Hindlimb muscle (tissue), 1 donor: ENCODE results near the gene PPP2R5D. TPM values are rescaled to one million over a fixed set of nuclear protein-coding genes. Genes with fewer than 3 reads are reported as not detected.
A peak's percentile ranks its signal among the peaks of the same experiment; 100 is the strongest.

Experiments used
- DNase-seq: peaks from one replicate; pipeline ENCODE4 v3.0.0-alpha.2; 2013
- polyA plus RNA-seq: library from polyadenylated mRNA; unstranded; fragments of 120-200 nt; gene quantifications from one replicate; pipeline ENCODE4 v1.2.1, GENCODE V29; 2013; ENCODE audit not compliant: insufficient read length

PPP2R5D gene
- polyA plus RNA-seq, 1 donor = 47.7 TPM

GRCh38 chr6:42963855-42964605 is 20.3 kb upstream of the PPP2R5D start:
- DNase-seq = no peak

DNA sequence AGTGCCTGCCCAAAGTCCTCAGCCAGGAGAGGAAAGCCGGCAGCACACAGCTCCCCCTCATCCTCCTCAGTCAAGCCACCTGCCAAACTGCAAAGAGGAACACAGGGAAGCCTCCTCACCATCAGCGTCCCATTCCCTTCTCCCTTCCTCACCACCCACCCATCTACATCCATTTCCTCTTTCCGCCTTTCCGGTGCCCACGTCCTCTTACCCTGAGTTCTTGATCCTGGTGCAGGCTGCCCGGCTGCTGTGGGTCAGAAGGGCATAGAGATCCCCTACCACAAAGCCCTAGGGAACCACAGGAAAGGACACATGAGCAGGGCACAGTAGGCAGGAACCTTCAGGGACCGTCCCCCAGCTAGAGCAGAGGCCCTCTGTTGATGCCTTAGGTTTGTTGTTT is 17.8 kb upstream of the PPP2R5D start:
- no peak for DNase-seq

DNA sequence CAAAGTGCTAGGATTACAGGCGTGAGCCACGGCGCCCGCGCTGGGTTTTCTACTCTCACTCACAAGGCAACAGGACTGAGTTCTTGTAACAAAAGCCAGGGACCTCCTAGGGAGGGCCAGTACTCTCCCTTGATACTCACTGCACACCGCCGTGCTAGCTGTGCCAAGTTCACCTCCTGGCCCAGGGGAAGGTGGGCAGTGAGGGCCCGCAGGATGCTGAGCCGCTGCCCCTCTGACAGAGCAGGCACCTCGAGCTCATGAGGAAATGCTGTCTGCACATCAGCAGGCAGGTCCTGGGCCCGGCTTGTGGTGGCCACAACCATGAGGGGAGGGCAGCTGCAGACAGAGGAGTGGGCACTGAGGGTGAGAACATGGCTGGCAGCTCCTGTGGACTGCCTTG is 17.1 kb upstream of the PPP2R5D start:
- DNase-seq = no peak

GRCh38 chr6:42968126-42968701 is 16.2 kb upstream of the PPP2R5D start:
- no peak for DNase-seq

DNA sequence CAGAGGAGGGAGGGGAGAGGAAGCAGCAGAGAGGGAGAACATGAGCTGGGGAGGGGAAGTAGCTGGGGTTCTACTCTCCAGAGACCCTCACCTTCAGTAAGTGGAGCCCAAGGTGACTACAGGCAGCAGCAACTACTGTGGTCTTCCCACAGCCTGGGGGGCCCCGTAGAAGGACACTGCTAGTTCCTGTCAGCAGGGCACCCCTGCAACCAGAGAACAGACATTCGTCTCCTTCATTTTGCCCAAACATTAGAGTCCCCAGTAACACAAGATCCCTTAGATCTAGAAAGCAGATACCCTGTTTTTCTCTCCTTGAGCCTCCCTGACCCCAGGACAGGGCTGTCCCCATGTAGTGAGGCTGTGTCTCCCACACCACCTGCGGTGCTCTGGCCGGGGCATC is 15.6 kb upstream of the PPP2R5D start:
- no peak for DNase-seq

DNA sequence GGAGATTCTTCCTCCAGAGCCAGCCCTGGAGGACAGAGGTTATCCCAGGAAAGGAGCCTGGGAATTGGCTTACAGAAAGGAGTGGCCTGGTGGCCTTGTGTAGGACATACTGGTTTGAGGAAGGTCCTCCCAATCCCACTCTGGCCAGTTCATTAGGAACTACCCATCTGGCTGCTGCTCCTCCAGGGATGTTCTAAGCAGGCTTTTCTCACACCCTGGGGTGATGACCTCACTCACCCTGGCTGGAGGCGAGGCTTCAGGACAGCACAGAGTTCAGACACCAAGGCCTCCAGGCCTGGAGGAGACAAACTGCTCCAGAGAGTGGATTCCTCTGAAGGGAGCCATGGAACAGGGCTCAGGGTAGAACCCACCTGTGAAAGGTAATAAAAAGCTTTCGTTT is 14.9 kb upstream of the PPP2R5D start:
- no peak for DNase-seq

DNA sequence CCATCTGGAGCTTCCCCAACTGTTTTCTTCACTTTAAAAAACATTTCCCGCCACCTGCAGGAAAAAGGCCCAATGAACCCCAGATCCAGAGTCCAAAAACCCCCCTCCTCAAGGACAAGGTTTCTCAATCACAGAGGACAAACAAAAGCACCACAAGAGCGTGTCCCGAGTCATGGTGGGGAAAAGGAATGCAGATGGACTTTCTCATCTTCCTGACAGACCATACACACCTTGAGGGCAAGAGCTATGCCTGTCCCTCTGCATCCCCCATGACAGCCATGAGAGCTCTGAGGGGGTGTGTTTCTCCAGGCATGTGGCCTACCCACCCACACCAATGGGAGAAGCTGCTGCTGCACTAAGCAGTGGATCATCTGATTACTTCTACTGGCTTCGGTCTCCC is 14.4 kb upstream of the PPP2R5D start:
- no peak for DNase-seq

- DNase-seq = no peak
Measured at GRCh38 chr6:42970871-42971612, 13.3 kb upstream of the PPP2R5D start.

GRCh38 chr6:42971746-42972327 is 12.5 kb upstream of the PPP2R5D start:
- DNase-seq = no peak

DNA sequence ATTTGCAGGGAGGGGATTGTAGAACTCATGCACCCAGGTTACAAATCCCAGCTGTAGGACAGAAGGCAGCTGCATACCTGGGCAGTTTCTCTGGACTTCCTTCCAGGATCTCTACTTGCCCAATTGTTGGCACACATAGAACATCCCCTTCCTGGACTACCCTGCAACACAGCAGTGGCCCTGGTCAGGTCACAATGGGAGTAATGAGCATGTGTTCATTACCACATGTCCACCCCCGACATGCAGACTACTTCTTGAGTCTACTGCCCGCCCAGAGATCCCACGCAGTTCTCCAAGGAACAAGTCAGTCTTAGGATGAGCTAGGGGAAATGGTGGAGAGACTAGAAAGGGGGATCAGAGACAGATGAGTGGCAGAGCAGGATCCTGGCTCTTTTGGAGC is 10.4 kb upstream of the PPP2R5D start:
- no peak for DNase-seq

DNA sequence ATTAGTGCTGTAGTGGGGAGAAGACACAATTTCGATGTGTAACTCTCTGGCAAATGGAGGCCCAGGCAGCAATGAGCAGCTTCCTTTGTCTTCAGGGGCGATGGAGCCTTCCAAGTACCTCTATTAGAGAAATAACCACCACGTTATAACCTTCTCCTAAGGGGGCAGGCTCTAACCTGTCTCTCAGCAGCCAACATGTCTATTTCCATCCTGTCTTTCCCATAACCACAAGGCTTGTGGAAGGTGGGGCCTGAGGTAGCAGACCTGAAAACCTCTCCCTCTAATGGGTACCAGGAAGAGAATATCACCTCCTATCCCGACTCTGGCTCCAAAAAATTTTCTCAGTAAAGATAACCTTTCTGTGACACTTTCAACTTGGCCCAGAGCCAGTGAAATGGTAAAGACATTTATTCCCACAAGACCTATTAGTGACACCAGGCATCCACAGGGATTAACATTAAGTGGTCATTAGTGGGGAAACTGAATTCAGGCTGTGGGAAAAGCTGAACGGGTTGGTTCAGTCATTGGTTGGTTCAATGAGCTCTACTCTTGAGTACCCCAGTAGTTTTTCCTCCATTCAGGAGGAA is 9.4 kb upstream of the PPP2R5D start:
- no peak for DNase-seq

GRCh38 chr6:42978487-42978838 is 5.9 kb upstream of the PPP2R5D start:
- DNase-seq = no peak

DNA sequence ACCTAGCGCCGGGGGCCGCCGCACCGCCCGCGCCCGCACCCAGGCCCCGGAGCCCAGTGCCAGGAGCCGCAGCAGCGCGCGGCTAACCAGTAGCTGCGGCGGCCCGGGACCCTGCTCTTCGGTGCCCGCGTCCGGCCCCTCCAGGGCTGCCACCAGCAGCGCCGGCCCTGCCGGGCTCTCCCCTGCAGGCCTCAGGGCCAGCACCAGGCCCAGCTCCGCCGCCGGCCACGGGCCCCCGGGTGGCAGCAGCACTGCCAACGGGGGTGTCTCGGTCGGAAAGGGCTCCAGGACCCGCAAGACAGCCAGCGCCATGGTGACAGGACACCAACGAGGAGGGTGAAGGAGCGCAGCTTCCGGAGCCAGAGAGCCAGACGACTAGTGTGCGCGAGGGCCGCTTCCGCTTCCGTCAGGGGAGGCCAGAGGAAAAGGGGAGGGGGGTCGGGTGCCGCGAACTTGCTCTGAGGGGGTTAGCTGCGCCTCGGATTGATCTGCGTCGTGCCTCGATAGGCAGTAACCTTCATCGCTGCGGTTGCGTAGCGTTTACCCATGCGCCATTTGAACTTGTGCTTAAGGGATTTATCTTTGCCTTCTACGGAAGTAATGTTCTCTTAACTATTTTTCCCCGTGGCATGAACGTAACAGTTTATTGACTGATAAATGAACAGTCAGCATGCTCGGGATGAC is 5.4 kb upstream of the PPP2R5D start, which contains the start of gene PEX6:
Gene PEX6 (minus strand): TSS at position 343 of the 684 bp plus-strand sequence. CDS start 31 bp downstream, at position 312.
- DNase-seq = peak; percentile 87

GRCh38 chr6:42979523-42980177 is 4.7 kb upstream of the PPP2R5D start:
- DNase-seq = no peak

- DNase-seq = no peak
Measured at GRCh38 chr6:42981836-42982235, 2.5 kb upstream of the PPP2R5D start.

GRCh38 chr6:42984924-42985475 is 630 bp downstream of the PPP2R5D start:
- peak; percentile 24 for DNase-seq

- no peak for DNase-seq
Measured at GRCh38 chr6:42987533-42988451, 3.4 kb downstream of the PPP2R5D start.

DNA sequence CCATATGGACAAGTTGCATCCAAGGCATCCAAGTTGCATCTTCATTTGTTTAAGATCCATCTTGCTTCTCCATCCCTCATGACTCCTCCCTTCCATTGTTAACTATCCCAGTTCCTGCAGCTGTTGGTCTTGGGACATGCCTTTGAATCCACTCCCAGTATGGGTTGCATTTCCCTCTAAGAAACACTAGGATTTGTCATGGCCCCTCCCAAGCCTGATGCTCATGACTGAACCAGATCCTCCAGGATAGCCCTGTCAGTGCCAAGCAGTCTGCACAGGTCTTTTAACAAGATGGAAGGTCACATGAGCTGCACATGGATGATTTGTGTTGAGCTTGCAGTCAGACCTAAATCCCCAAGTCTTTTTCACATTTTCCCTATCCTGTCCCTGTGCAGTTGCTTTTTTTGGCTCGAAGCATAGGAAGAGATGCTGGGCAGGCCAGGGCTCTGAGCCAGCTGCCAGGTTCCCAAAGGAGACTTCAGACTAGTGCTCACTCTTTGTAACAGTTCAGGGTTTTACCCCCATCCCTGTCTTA is 4.2 kb downstream of the PPP2R5D start:
- DNase-seq = no peak

- no peak for DNase-seq
Measured at GRCh38 chr6:42989923-42990322, 5.6 kb downstream of the PPP2R5D start.

DNA sequence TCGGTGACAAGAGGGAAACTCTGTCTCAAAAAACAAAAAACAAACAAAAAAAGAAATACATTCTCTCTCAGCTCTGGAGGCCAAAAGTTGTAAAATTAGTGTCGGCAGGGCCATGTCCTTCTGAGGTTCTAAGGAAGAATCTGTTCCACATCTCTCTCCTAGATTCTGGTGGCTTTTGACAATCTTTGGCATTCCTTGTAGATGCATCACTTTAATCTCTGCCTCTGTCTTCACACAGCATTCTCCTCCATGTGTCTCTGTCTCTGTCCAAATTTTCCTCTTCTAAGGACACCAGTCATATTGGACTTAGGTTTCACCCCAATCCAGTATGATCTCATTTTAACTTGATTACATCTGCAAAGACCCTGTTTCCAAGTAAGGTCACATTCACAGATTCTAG is 9.1 kb downstream of the PPP2R5D start:
- DNase-seq = no peak
